ENCODE data around the gene CSF3R.

CSF3R gene

DNA sequence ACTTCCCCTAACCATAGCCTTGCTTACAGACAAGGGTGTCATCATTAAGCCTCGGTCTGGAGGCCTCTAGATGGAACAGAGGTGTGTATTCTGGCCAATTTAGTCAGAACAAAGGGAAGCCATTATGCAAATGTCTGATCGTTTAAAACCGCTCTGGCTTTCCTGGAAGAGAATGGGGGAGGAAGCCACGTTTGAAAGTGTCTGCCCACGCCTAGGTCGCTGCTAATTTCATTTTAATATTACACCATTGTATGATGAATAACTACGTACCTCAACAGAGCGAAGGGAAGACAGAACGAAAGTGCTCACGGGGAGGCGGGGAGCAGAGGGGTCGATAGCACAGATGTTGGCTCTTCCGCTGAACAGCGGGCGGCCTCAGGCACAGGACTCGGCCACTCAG lies 41.1 kb upstream of the CSF3R start:
- no peak overlapping the region for H4K91ac ChIP-seq (ENCODE audit: low read length)
- H3K4me3 ChIP-seq (ENCODE audit: insufficient read depth in 1 of 2, low read depth in 1 of 2, low read length in 2 of 2) = no peak overlapping the region
- 75% methylated on average over 16 of the region's 16 CpGs for WGBS
- no peak overlapping the region for H2AK5ac ChIP-seq (ENCODE audit: low read length, severe bottlenecking)
- no peaks in the 10 kb centered on the region for H3K4me1 ChIP-seq (ENCODE audit: control insufficient read depth, insufficient read depth, low read depth, low read length)
- no peaks in the 10 kb centered on the region for H3K79me1 ChIP-seq (replicated peaks; ENCODE audit: low read length, poor library complexity, severe bottlenecking)
- no peak overlapping the region for H3K4ac ChIP-seq (ENCODE audit: low read depth in 1 of 2, low read length in 2 of 2)
- no peaks in the 10 kb centered on the region for H3K9me3 ChIP-seq (ENCODE audit: control insufficient read depth, low read length)
- no peak overlapping the region for H3K4me2 ChIP-seq (ENCODE audit: low read length, poor library complexity, severe bottlenecking)
- no peaks in the 10 kb centered on the region for H3K36me3 ChIP-seq (ENCODE audit: control insufficient read depth in 1 of 2, insufficient read depth in 2 of 2, low read depth in 1 of 2, low read length in 2 of 2)
- H2BK12ac ChIP-seq (ENCODE audit: low read length in 2 of 2) = no peak overlapping the region
- no peak overlapping the region for H3K23ac ChIP-seq (ENCODE audit: low read length in 2 of 2)
- no peak overlapping the region for H2AFZ ChIP-seq (ENCODE audit: low read depth, low read length)
- H2BK15ac ChIP-seq (ENCODE audit: low read depth, poor library complexity, severe bottlenecking) = no peak overlapping the region
- no peak overlapping the region for H2BK5ac ChIP-seq (ENCODE audit: low read depth, low read length, poor library complexity, severe bottlenecking)
- no peak overlapping the region for H4K8ac ChIP-seq (ENCODE audit: low read length)
- H3K14ac ChIP-seq (ENCODE audit: low read length in 2 of 2) = no peak overlapping the region
- no peak overlapping the region for H2BK120ac ChIP-seq (ENCODE audit: low read depth, low read length)
- H3K27me3 ChIP-seq (ENCODE audit: control insufficient read depth in 1 of 2, insufficient read depth in 1 of 2, low read length in 2 of 2) = peaks cover 3 to 24% of the 10 kb centered on the region in 2 experiments
- no peak overlapping the region for H3K9ac ChIP-seq (ENCODE audit: low read length)
- no peak overlapping the region for H3K27ac ChIP-seq (ENCODE audit: low read length, poor library complexity, severe bottlenecking)
- H3K18ac ChIP-seq (ENCODE audit: low read depth in 1 of 2, low read length in 2 of 2) = no peak overlapping the region
- DNase-seq = no peak

DNA sequence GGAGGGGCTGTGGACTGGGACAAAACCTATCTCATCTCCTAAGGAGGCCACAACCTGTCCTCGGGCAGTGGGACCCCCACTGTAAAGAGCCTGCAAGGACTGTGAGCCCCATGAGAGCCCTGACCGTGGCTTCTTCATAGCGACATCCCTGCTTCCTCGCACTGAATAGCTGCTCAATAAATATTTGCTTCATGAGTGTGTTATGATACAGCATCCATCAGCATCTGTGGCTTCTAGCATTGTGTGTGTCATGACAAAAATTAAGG lies 40.5 kb upstream of the CSF3R start:
- Histone ChIP-seq H3K18ac (ENCODE audit: low read depth in 1 of 2, low read length in 2 of 2) (no peak overlapping the region), H3K27me3 (ENCODE audit: control insufficient read depth in 1 of 2, insufficient read depth in 1 of 2, low read length in 2 of 2) (peaks cover 2 to 24% of the 10 kb centered on the region in 2 experiments), H2BK12ac (ENCODE audit: low read length in 2 of 2) (no peak overlapping the region), H3K14ac (ENCODE audit: low read length in 2 of 2) (no peak overlapping the region), H3K4ac (ENCODE audit: low read depth in 1 of 2, low read length in 2 of 2) (no peak overlapping the region), H2AFZ (ENCODE audit: low read depth, low read length) (no peak overlapping the region), H2BK5ac (ENCODE audit: low read depth, low read length, poor library complexity, severe bottlenecking) (no peak overlapping the region), H3K36me3 (ENCODE audit: control insufficient read depth in 1 of 2, insufficient read depth in 2 of 2, low read depth in 1 of 2, low read length in 2 of 2) (no peaks in the 10 kb centered on the region), H2BK15ac (ENCODE audit: low read depth, poor library complexity, severe bottlenecking) (no peak overlapping the region), H2BK120ac (ENCODE audit: low read depth, low read length) (no peak overlapping the region), H3K27ac (ENCODE audit: low read length, poor library complexity, severe bottlenecking) (no peak overlapping the region), H3K23ac (ENCODE audit: low read length in 2 of 2) (no peak overlapping the region), H3K4me1 (ENCODE audit: control insufficient read depth, insufficient read depth, low read depth, low read length) (no peaks in the 10 kb centered on the region), H4K91ac (ENCODE audit: low read length) (no peak overlapping the region), H3K9me3 (ENCODE audit: control insufficient read depth, low read length) (no peaks in the 10 kb centered on the region), H2AK5ac (ENCODE audit: low read length, severe bottlenecking) (no peak overlapping the region), H4K8ac (ENCODE audit: low read length) (no peak overlapping the region), H3K9ac (ENCODE audit: low read length) (no peak overlapping the region), H3K4me2 (ENCODE audit: low read length, poor library complexity, severe bottlenecking) (no peak overlapping the region), H3K4me3 (ENCODE audit: insufficient read depth in 1 of 2, low read depth in 1 of 2, low read length in 2 of 2) (no peak overlapping the region), H3K79me1 (replicated peaks; ENCODE audit: low read length, poor library complexity, severe bottlenecking) (no peaks in the 10 kb centered on the region)
- no peak for DNase-seq
- WGBS = 94% methylated on average over 4 of the region's 4 CpGs

DNA sequence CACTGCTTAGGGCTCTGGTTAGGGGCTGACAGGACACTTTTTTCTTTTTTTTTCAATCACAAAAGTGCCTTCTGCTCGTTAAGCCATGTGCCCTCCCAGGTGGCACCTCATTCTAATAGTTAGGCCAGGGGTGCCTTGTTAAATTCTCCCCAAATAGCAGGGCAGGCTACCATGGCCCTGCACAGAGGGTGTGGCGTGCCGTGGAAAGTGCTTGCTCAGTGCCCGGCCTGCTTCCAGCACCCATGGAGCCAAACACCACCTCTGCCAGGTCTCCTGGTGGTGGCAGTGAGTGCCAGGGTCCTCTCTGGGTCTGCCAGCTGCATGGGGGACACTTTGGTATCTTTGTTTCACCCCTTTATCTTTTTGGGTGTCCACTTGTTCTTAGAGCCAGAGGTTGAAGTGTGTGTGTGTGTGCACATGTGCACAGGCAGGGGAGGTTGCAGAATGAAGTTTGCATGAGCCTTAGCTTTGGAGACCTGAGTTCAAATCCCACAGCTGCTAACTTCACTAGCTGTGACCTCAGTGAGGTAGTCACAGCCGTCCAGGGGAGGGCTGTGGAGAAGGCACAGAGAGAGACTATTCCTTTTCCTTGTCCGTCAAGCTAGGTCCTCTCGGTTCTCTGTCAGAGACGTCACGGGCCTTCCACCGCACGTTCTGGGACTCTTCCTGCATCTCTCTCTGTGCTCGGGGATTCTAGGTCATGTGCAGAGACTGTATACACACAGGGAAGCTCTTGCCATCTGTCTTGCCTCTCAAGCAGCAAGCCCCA lies 39.9 kb upstream of the CSF3R start:
- Histone ChIP-seq H3K18ac (ENCODE audit: low read depth in 1 of 2, low read length in 2 of 2) (no peak overlapping the region), H2AK5ac (ENCODE audit: low read length, severe bottlenecking) (no peak overlapping the region), H3K4me3 (ENCODE audit: insufficient read depth in 1 of 2, low read depth in 1 of 2, low read length in 2 of 2) (no peak overlapping the region), H3K4ac (ENCODE audit: low read depth in 1 of 2, low read length in 2 of 2) (no peak overlapping the region), H3K36me3 (ENCODE audit: control insufficient read depth in 1 of 2, insufficient read depth in 2 of 2, low read depth in 1 of 2, low read length in 2 of 2) (no peaks in the 10 kb centered on the region), H4K8ac (ENCODE audit: low read length) (no peak overlapping the region), H3K23ac (ENCODE audit: low read length in 2 of 2) (no peak overlapping the region), H2BK120ac (ENCODE audit: low read depth, low read length) (no peak overlapping the region), H2AFZ (ENCODE audit: low read depth, low read length) (no peak overlapping the region), H3K14ac (ENCODE audit: low read length in 2 of 2) (no peak overlapping the region), H3K9me3 (ENCODE audit: control insufficient read depth, low read length) (no peaks in the 10 kb centered on the region), H3K4me1 (ENCODE audit: control insufficient read depth, insufficient read depth, low read depth, low read length) (no peaks in the 10 kb centered on the region), H3K4me2 (ENCODE audit: low read length, poor library complexity, severe bottlenecking) (no peak overlapping the region), H2BK15ac (ENCODE audit: low read depth, poor library complexity, severe bottlenecking) (no peak overlapping the region), H3K27me3 (ENCODE audit: control insufficient read depth in 1 of 2, insufficient read depth in 1 of 2, low read length in 2 of 2) (peaks cover 0 to 23% of the 10 kb centered on the region in 2 experiments), H4K91ac (ENCODE audit: low read length) (no peak overlapping the region), H3K27ac (ENCODE audit: low read length, poor library complexity, severe bottlenecking) (no peak overlapping the region), H2BK5ac (ENCODE audit: low read depth, low read length, poor library complexity, severe bottlenecking) (no peak overlapping the region), H2BK12ac (ENCODE audit: low read length in 2 of 2) (no peak overlapping the region), H3K79me1 (replicated peaks; ENCODE audit: low read length, poor library complexity, severe bottlenecking) (no peaks in the 10 kb centered on the region), H3K9ac (ENCODE audit: low read length) (no peak overlapping the region)
- 79% methylated on average over 12 of the region's 12 CpGs for WGBS
- DNase-seq = no peak

DNA sequence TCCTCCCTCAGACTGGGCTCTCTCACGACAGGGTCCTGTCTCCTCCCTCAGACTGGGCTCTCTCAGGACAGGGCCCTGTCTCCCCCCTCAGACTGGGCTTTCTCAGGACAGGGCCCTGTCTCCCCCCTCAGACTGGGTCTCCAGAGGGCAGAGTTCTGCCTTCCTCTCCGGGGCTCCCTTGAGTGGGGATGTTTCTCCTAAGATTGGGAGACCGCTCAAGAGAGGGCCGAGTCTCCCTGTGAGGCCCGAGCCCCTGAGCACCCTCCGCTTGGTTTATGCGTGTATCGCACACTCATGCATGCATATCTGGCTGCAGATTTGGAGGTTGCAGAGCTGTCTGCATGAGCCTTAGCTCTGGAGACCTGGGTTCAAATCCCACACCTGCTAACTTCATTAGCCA lies 39.3 kb upstream of the CSF3R start:
- H3K4me3 ChIP-seq (ENCODE audit: insufficient read depth in 1 of 2, low read depth in 1 of 2, low read length in 2 of 2) = no peak overlapping the region
- no peak overlapping the region for H2BK5ac ChIP-seq (ENCODE audit: low read depth, low read length, poor library complexity, severe bottlenecking)
- no peak overlapping the region for H3K4me2 ChIP-seq (ENCODE audit: low read length, poor library complexity, severe bottlenecking)
- no peak overlapping the region for H2AFZ ChIP-seq (ENCODE audit: low read depth, low read length)
- no peak overlapping the region for H4K8ac ChIP-seq (ENCODE audit: low read length)
- no peak overlapping the region for H2BK15ac ChIP-seq (ENCODE audit: low read depth, poor library complexity, severe bottlenecking)
- H3K14ac ChIP-seq (ENCODE audit: low read length in 2 of 2) = no peak overlapping the region
- H3K4ac ChIP-seq (ENCODE audit: low read depth in 1 of 2, low read length in 2 of 2) = no peak overlapping the region
- no peak overlapping the region for H3K23ac ChIP-seq (ENCODE audit: low read length in 2 of 2)
- no peaks in the 10 kb centered on the region for H3K9me3 ChIP-seq (ENCODE audit: control insufficient read depth, low read length)
- H4K91ac ChIP-seq (ENCODE audit: low read length) = no peak overlapping the region
- H3K4me1 ChIP-seq (ENCODE audit: control insufficient read depth, insufficient read depth, low read depth, low read length) = no peaks in the 10 kb centered on the region
- H2AK5ac ChIP-seq (ENCODE audit: low read length, severe bottlenecking) = no peak overlapping the region
- H3K9ac ChIP-seq (ENCODE audit: low read length) = no peak overlapping the region
- peaks cover 0 to 25% of the 10 kb centered on the region in 2 experiments for H3K27me3 ChIP-seq (ENCODE audit: control insufficient read depth in 1 of 2, insufficient read depth in 1 of 2, low read length in 2 of 2)
- 88% methylated on average over 8 of the region's 8 CpGs for WGBS
- no peak for DNase-seq
- H3K79me1 ChIP-seq (replicated peaks; ENCODE audit: low read length, poor library complexity, severe bottlenecking) = no peaks in the 10 kb centered on the region
- no peak overlapping the region for H3K27ac ChIP-seq (ENCODE audit: low read length, poor library complexity, severe bottlenecking)
- H3K18ac ChIP-seq (ENCODE audit: low read depth in 1 of 2, low read length in 2 of 2) = no peak overlapping the region
- no peak overlapping the region for H2BK12ac ChIP-seq (ENCODE audit: low read length in 2 of 2)
- no peak overlapping the region for H2BK120ac ChIP-seq (ENCODE audit: low read depth, low read length)
- no peaks in the 10 kb centered on the region for H3K36me3 ChIP-seq (ENCODE audit: control insufficient read depth in 1 of 2, insufficient read depth in 2 of 2, low read depth in 1 of 2, low read length in 2 of 2)

Data from mesenchymal stem cell (in vitro differentiated cells and primary cell).